ENCODE results near the gene PIGN.

DNA sequence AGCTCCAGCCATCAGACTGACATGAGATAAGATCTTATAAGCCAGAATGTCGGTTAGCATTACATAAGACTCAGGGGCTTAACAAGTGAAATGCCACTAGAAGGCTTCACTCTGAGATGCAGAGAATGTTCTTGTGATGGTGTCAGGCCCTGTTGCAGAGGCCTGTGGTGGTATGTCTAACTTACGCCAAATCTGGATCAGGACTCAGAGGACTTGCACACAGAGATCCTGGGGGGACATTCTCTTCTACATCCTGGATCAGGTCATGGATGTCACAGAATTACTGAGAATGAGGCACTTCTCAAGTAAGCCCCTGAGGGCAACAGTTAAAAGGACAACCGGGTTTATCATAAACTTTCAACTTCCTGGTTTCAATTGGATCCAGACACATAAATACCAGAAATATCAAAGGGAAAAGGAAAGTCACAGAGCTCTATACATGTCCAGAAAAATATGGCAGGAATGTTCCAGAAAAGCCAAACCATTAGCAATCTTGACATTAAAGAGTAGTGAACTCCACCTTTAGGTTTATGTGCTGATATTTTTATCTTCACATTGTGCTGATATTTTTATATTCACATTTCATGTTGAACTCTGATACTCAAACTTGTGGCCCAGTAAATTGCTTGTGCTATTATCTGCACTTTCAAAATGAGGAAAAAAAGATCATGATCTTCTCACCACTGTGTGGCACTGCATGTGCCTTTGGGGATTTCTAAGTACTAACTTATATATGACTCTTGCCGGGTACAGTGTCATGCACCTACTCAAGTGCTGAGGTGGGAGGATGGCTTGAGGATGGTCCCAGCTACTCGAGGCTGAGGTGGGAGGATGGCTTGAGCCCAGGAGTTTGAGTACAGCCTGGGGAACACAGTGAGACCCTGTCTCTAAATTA, 156.5 kb downstream of the PIGN start:
- no peak for TF ChIP-seq POLR2A (IDR thresholded peaks at IDR 0.05; ENCODE audit: low read depth, low read length)
- no peak for TF ChIP-seq POLR2AphosphoS5 (IDR thresholded peaks at IDR 0.05; ENCODE audit: low read depth, low read length)

Measured in GM12892 (cell line).